HAP-1 (cell line): ENCODE measurements around the gene CXCR3.
"Not testable (repeated sequence)": the region's sequence is repeated elsewhere in the genome, so short reads cannot be mapped to it uniquely, and the experiment has no call there.

Source experiments
- DNase-seq, 2 experiments: peaks; one replicate each; pipeline ENCODE4 v3.0.0-alpha.2; 2016 to 2020; ENCODE audit warnings: low spot score in 2 of 2
- H3K27me3 ChIP-seq: fragments of 250-450 bp; sonication (Bioruptor Pico); 2 replicates; pipeline ENCODE4 v1.5.1; 2020; ENCODE audit warnings: low read depth, mild to moderate bottlenecking, moderate library complexity
- H3K36me3 ChIP-seq: fragments of 250-450 bp; sonication (Bioruptor Pico); replicated peaks from 2 replicates; pipeline ENCODE4 v1.5.1; 2020; ENCODE audit warnings: mild to moderate bottlenecking
- H3K4me1 ChIP-seq: fragments of 250-450 bp; sonication (Bioruptor Pico); 2 replicates; pipeline ENCODE4 v1.5.1; 2020; ENCODE audit warnings: mild to moderate bottlenecking
- H3K4me3 ChIP-seq: fragments of 250-450 bp; sonication (Bioruptor Pico); 2 replicates; pipeline ENCODE4 v1.5.1; 2020; ENCODE audit warnings: mild to moderate bottlenecking, moderate library complexity
- H3K9me3 ChIP-seq: fragments of 250-450 bp; sonication (Bioruptor Pico); 2 replicates; pipeline ENCODE4 v1.5.1; 2020; ENCODE audit warnings: mild to moderate bottlenecking, moderate library complexity
- in situ Hi-C: fragments of 300-500 bp; cut with MboI; formaldehyde crosslinking; loops from 3 replicates; pipeline ENCODE4 v1.14.3; 2020; ENCODE audit warnings: low sequenced_read_pairs, inconsistent platforms, mixed read lengths

Gene CXCR3

DNA sequence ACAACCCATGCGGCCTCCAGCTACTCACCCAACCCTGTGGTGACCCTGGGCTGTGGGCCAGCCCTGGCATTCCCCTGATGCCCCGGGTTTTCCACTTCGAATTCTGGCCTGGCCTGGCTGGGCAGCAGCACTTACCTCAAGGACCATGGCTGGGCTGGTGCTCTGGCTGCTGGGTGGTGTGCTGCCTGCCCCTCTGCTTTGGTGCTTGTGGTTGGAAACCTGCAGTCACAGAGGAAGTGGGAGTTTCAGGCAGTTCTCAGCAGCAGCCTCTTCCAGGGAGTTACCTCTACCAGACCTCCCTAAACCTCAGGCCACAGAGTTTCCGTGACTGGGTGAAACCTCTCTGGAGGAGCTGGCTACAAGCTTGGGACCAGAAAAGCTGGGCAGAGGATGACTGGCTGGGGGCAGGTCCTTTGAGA, at the start of gene CXCR3:
CXCR3 (minus strand) TSS at position 209 of the 419 bp plus-strand sequence; CDS start at position 147, 62 bp downstream.
- no peak for DNase-seq
- H3K4me3 ChIP-seq, result no peak within 1 kb of the TSS

GRCh38 chrX:71667328-71668247, 49.3 kb upstream of the CXCR3 start, which contains the start of gene LOC101059915:
TSS of gene LOC101059915 (plus strand) at chrX:71667546.
- no peaks in the 10 kb centered on the region for H3K4me1 ChIP-seq
- no peaks in the 10 kb centered on the region; the same call in 1 of the 2 replicates for H3K27me3 ChIP-seq
- H3K9me3 ChIP-seq, result no peaks in the 10 kb centered on the region
- H3K4me3 ChIP-seq, result no peak within 1 kb of the TSS
- DNase-seq, result no peak
- H3K36me3 ChIP-seq, result no peaks in the 10 kb centered on the region
- in situ Hi-C loops, result no loop called here

More for the DNA sequence above, at the start of gene CXCR3:
- in situ Hi-C loops, result no loop called here
- peaks cover 4% of the 10 kb centered on the region for H3K36me3 ChIP-seq
- H3K9me3 ChIP-seq, result no peaks in the 10 kb centered on the region
- H3K4me1 ChIP-seq, result no peaks in the 10 kb centered on the region
- no peaks in the 10 kb centered on the region for H3K27me3 ChIP-seq

DNA sequence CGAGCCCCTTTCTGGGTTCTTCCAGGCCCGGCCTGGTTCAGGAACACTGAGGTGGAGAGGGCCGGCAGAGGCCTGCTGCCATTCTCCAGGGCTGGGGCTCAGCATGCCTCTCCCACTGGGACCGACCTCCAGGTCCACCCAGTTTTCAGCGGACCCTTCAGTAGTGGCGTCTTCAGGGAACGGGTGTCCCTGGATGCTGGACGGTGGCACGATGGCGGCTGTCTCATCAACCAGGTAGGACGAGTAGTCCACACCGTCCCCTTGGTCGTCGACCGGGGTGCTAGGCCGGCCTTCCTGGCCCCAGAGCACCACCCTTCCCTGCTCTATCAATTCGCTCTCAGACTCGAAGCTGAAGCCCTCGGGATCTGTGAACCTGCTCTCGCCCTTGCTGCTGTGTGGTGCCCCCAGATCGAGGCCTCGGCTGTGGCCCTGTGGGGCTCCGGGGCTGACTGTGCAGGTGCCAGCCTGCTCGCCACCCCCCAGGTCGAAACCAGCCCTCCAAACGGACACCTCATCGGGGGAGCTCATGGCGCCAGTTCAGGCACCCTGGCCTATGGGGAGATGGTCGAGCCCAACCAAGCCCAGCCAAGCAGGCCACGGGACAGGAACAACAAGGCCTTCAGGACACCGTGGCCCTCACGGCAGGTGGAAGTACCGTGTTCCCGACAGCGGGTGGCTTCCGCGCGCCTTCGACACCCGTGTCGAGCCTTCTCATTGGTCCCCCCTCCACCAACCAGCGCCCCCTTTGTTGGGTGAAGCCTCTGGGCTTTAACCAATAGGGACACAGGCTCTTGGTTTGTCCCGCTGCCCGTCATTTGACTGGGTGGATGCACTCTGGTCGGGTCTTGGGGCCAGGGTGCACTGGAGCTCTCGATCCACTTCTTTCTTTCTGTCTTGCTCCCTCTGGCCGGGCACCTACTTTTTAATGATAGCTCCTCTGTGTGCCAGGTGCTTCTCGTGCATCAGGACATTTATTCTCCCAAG, 48.2 kb upstream of the CXCR3 start:
- H3K27me3 ChIP-seq, result no peaks in the 10 kb centered on the region; the same call in 1 of the 2 replicates
- DNase-seq, result no peak
- H3K4me3 ChIP-seq, result no peak overlapping the region
- H3K36me3 ChIP-seq, result no peaks in the 10 kb centered on the region
- in situ Hi-C loops, result no loop called here
- no peaks in the 10 kb centered on the region for H3K4me1 ChIP-seq
- H3K9me3 ChIP-seq, result no peaks in the 10 kb centered on the region

DNA sequence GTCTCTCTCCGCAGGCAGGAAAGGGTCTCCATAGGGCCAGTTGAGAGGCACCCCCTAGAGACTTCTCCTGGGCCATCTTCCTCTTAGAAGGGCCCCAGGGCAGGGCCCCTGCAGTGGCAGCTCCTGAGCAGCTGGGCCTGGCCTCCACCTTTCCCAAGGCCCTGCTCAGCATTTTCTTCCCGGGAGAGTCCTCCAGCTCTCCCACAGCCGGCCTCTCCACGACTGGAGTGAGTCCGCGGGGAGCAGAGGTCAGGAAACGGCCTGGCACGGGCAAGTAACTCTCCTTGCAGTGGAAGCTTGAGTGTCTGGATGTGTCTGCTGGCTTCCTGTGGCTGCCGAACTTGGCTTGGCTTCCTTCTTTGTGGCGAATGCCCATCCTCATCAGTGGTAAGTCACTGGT, 47.4 kb upstream of the CXCR3 start:
- no peak overlapping the region for H3K4me3 ChIP-seq
- no peaks in the 10 kb centered on the region for H3K4me1 ChIP-seq
- no peaks in the 10 kb centered on the region for H3K36me3 ChIP-seq
- DNase-seq, result no peak
- no peaks in the 10 kb centered on the region for H3K9me3 ChIP-seq
- no peaks in the 10 kb centered on the region; the same call in 1 of the 2 replicates for H3K27me3 ChIP-seq
- in situ Hi-C loops, result no loop called here

GRCh38 chrX:71664889-71665491, 46.7 kb upstream of the CXCR3 start:
- Histone ChIP-seq H3K36me3 (no peaks in the 10 kb centered on the region), H3K4me1 (no peaks in the 10 kb centered on the region), H3K4me3 (no peak overlapping the region), H3K9me3 (no peaks in the 10 kb centered on the region), H3K27me3 (no peaks in the 10 kb centered on the region)
- in situ Hi-C loops, result no loop called here
- no peak for DNase-seq

DNA sequence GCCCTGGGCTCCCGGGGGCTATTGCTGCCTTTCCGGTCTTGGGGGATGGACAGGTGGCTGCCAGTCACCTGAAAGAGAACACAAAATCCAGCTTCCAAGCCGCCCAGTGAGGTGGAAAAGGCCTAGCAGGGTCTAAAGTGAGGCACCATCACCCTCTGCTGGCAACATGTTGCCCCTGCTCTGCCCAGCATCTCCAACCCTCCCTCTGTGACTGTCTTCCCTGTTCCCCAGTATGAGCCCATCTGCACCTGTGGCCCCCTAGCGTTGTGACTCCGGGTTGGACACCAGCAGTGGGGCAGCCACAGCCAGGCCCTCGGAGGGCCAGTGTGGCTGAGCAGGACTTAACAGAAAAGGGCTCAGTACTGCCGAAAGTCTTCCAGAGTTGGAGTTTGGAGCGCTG, 45.9 kb upstream of the CXCR3 start:
- H3K27me3 ChIP-seq, H3K4me3 ChIP-seq, H3K9me3 ChIP-seq, H3K36me3 ChIP-seq, H3K4me1 ChIP-seq, in situ Hi-C loops: not testable (repeated sequence)
- DNase-seq, result peak; percentile 38 to 68

DNA sequence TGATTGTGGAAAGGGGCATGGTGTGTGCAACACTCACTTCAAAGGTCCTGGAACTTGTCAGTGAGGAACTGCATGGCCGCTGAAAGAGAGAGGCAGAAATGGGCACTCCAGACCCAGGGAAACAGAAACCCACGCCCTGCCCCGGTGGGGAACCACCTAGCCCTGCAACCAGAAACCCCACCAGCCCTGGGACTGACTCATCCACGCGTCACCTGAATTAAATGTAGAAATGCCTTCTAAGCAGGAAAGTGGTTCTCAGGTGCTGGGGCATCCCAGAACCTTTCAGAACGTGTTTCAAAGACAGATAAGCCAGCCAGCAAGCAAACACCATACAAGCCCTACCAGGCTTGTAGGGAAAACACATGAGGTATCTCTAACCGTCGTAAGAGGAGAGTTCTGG, 44.9 kb upstream of the CXCR3 start:
- H3K4me1 ChIP-seq, H3K9me3 ChIP-seq, H3K36me3 ChIP-seq, H3K27me3 ChIP-seq, in situ Hi-C loops, DNase-seq, H3K4me3 ChIP-seq: not testable (repeated sequence)

- H3K9me3 ChIP-seq, H3K27me3 ChIP-seq, in situ Hi-C loops, H3K4me1 ChIP-seq, H3K4me3 ChIP-seq, H3K36me3 ChIP-seq, DNase-seq: not testable (repeated sequence)
Measured at GRCh38 chrX:71662654-71663053, 44.3 kb upstream of the CXCR3 start.

GRCh38 chrX:71661919-71662318, 43.6 kb upstream of the CXCR3 start:
- in situ Hi-C loops, result no loop called here
- DNase-seq, result no peak

GRCh38 chrX:71660562-71661416, 42.5 kb upstream of the CXCR3 start:
- no peaks in the 10 kb centered on the region for H3K36me3 ChIP-seq
- H3K27me3 ChIP-seq, result no peaks in the 10 kb centered on the region
- H3K9me3 ChIP-seq, result no peaks in the 10 kb centered on the region
- no peaks in the 10 kb centered on the region for H3K4me1 ChIP-seq
- no peak overlapping the region for H3K4me3 ChIP-seq
- in situ Hi-C loops, result no loop called here
- DNase-seq, result no peak

More at GRCh38 chrX:71661919-71662318, 43.6 kb upstream of the CXCR3 start:
- no peaks in the 10 kb centered on the region for H3K9me3 ChIP-seq
- H3K4me3 ChIP-seq, result no peak overlapping the region
- H3K36me3 ChIP-seq, result no peaks in the 10 kb centered on the region
- H3K4me1 ChIP-seq, result no peaks in the 10 kb centered on the region
- H3K27me3 ChIP-seq, result no peaks in the 10 kb centered on the region

DNA sequence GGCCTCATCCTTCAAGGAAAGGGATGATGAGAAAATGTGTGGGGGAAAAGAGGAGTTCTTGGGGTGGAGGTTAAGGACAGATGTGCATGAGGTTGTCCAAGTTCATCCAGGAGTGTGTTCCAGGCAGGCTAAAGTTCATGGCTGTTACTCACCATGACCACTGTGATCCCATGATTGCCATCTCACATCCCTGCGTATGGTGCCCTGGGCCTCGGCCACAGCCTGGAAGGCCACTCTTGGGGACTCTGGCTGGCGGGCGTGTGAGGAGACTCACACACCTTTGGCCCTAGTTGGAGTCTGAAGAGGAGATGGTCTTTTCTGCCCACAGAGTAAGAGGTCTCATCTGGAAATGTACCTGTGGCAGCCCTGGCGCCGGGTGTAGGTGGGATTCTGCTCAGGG, 41.6 kb upstream of the CXCR3 start:
- in situ Hi-C loops, result no loop called here
- no peak overlapping the region for H3K4me3 ChIP-seq
- DNase-seq, result no peak
- H3K36me3 ChIP-seq, result no peaks in the 10 kb centered on the region
- H3K9me3 ChIP-seq, result no peaks in the 10 kb centered on the region
- H3K4me1 ChIP-seq, result no peaks in the 10 kb centered on the region
- H3K27me3 ChIP-seq, result no peaks in the 10 kb centered on the region

DNA sequence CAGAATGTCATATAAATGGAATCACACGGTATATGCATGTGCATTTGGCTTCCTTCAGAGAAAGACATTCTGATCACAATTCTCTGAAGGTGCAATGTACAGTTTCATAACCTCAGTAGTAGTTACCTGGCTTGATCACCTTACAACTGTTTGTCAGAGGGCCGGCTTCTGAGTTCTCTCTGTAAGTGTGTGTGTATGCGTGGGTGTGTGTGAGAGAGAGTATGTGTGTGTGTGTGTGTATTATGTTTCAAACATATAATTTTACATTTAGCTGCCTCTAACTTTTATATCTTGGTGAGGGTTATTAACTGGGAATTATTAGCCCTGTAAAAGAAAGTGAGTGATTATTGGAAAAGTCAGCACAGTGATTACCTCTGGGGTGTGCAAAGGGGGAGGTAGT, 41.0 kb upstream of the CXCR3 start:
- DNase-seq, result no peak
- no peaks in the 10 kb centered on the region for H3K36me3 ChIP-seq
- in situ Hi-C loops, result no loop called here
- no peaks in the 10 kb centered on the region for H3K27me3 ChIP-seq
- no peaks in the 10 kb centered on the region for H3K9me3 ChIP-seq
- no peak overlapping the region for H3K4me3 ChIP-seq
- no peaks in the 10 kb centered on the region for H3K4me1 ChIP-seq

GRCh38 chrX:71657267-71657666, 39.0 kb upstream of the CXCR3 start:
- H3K9me3 ChIP-seq, result no peaks in the 10 kb centered on the region
- H3K4me3 ChIP-seq, result no peak overlapping the region
- H3K27me3 ChIP-seq, result no peaks in the 10 kb centered on the region
- in situ Hi-C loops, result no loop called here
- no peaks in the 10 kb centered on the region for H3K4me1 ChIP-seq
- no peak for DNase-seq
- no peaks in the 10 kb centered on the region for H3K36me3 ChIP-seq
